Measurements from ENCODE around the gene OR10P1.
"Not testable (repeated sequence)": the region's sequence is repeated elsewhere in the genome, so short reads cannot be mapped to it uniquely, and the experiment has no call there.

Gene OR10P1

GRCh38 chr12:55644591-55644990 lies 7.9 kb downstream of the OR10P1 start:
- no peak for DNase-seq
- in situ Hi-C loops (cut with HindIII; ENCODE audit: low pct_ligation_motif_present, low pct_unique_long_range_greater_than_20kb, low sequenced_read_pairs), result no loop called here

- DNase-seq, result no peak
- in situ Hi-C loops (cut with HindIII; ENCODE audit: low pct_ligation_motif_present, low pct_unique_long_range_greater_than_20kb, low sequenced_read_pairs), result no loop called here
Observed at GRCh38 chr12:55647027-55647426, 10.3 kb downstream of the OR10P1 start.

GRCh38 chr12:55650620-55651298 lies 14.1 kb downstream of the OR10P1 start:
- in situ Hi-C loops (cut with HindIII; ENCODE audit: low pct_ligation_motif_present, low pct_unique_long_range_greater_than_20kb, low sequenced_read_pairs); DNase-seq: not testable (repeated sequence)

- in situ Hi-C loops (cut with HindIII; ENCODE audit: low pct_ligation_motif_present, low pct_unique_long_range_greater_than_20kb, low sequenced_read_pairs), result no loop called here
- no peak for DNase-seq
Observed at GRCh38 chr12:55651299-55651683, 14.6 kb downstream of the OR10P1 start.

- in situ Hi-C loops (cut with HindIII; ENCODE audit: low pct_ligation_motif_present, low pct_unique_long_range_greater_than_20kb, low sequenced_read_pairs), result no loop called here
- DNase-seq, result no peak
Observed at GRCh38 chr12:55652352-55652751, 15.7 kb downstream of the OR10P1 start.

GRCh38 chr12:55653031-55653430 lies 16.3 kb downstream of the OR10P1 start:
- in situ Hi-C loops (cut with HindIII; ENCODE audit: low pct_ligation_motif_present, low pct_unique_long_range_greater_than_20kb, low sequenced_read_pairs), result no loop called here
- DNase-seq, result no peak

DNA sequence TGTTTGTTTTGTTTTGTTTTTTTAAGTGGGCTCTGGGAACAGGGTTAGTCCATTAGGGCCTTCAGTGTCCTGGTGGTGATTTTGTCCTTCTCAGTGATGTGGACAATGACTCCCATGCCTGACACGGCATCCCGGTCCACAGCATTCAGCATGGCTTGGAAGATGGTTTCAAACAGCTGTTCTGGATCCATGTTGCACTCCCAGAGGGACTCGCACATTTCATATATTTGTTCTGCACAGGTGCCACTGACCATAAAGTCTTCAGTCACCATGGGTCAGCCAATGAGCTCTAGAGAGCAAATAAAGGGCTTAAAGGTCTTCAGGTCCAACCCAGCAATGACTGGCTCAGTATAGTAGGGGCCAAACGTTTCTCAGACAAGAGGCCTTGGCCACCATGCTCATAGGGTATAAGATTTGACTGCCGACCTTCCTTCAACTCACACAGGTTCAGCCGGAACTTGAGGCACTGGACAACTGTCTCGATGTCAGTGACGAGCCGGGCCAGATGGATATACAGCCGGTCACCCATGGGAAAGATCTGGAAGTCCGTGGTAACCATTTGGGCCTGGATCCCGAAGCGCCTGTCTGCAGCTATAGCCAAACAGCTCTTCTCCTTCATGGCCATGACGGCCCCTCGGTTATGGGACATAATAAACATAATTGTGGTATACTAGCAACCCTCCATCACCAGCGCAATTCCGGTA lies 18.0 kb downstream of the OR10P1 start:
- in situ Hi-C loops (cut with HindIII; ENCODE audit: low pct_ligation_motif_present, low pct_unique_long_range_greater_than_20kb, low sequenced_read_pairs), result no loop called here
- DNase-seq, result no peak

DNA sequence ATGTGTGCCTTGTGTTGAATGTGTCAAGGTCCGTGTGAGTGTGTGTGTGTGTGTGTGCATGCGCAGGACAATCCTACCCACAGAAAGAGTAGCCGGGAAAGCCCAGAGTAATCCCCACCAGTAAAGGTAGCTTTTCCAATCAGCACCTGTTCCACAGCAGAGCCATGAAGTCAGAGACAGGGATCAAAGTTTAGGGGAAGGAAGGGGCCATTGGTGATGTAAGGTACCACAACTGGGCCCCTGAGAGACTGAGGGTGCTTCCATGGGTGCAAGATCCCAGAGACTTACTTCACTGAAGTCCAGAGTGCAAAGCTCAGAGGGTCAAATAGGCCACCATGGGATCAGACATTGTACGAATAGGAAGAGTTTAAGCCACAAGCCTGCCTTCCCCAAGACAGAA lies 20.5 kb downstream of the OR10P1 start:
- no peak for DNase-seq
- in situ Hi-C loops (cut with HindIII; ENCODE audit: low pct_ligation_motif_present, low pct_unique_long_range_greater_than_20kb, low sequenced_read_pairs), result no loop called here

GRCh38 chr12:55658212-55658611 lies 21.5 kb downstream of the OR10P1 start:
- no peak for DNase-seq
- in situ Hi-C loops (cut with HindIII; ENCODE audit: low pct_ligation_motif_present, low pct_unique_long_range_greater_than_20kb, low sequenced_read_pairs), result no loop called here

DNA sequence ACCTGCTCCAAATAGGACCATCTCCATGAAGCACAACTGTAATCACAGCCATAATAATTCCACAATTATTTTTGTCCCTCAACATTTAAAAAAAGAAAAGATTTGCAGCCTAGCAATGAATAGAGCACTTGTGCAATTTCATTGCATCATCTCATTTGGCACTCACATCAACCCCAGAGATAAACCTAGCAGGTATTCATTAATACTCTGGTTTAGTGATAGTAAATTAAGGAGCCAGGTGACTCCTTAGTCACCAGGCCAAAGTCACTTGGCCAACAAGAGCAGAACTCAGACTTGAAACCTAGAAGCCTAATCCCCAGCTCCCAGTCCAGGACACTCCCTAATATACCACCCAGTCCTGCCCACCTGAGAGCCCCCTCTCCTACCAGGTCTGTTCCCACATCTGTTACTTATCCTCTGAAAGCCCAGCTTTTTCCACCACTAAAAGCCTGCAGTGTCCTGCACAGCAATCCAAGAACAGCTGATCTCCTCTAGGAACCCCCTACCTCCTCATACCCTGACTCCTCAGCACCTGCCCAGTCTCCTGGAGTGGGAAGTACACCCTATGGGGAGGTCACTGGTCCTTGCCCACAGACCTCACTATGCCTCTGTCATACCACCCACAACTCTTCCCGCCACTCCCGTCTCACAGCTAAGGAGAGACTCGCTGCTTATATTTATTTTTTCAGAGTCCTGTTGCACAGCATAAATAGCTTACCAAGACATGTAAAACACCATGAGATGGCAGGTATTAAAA lies 22.1 kb downstream of the OR10P1 start:
- DNase-seq, result no peak
- in situ Hi-C loops (cut with HindIII; ENCODE audit: low pct_ligation_motif_present, low pct_unique_long_range_greater_than_20kb, low sequenced_read_pairs), result no loop called here

DNA sequence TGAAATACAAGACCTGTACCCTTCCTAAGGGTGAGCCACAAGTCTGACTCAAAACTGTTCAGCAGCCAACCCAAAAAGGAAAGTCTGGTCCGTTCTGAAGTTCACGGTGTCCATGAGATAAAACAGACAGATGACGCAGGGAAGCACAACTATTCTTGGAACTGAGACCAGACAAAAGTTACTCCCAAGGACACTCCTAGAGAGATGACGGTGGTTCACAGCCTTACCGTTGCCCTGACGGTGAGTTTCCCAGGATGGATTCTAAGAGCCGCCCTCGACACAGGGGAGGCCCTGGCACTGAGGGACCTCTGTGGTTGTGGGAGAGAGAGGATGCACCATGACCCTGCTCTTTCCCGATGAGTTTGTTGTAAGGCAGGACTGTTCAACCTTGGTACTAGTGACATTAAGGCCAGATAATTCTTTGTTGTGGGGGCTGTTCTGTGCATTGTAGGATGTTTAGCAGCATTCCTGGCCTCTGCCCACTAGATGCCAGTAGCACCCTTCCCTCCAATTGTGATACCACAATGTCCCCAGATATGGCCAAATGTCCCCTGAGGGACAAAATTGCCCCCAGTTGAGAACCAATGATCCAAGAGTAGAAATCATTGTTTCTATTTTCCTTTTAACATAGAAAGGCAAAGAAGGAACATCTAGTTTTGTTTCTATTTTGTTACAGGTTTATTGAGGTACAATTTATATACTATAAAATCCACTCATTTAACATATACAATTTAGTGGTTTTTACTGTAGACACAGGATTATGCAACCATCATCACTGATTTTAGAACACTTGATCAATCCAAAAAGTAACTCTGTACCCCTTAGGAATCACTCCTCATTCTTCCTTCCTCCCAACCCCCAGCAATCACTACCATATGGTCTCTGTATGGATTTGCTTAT lies 23.0 kb downstream of the OR10P1 start:
- in situ Hi-C loops (cut with HindIII; ENCODE audit: low pct_ligation_motif_present, low pct_unique_long_range_greater_than_20kb, low sequenced_read_pairs), result no loop called here
- peak; percentile 43 for DNase-seq

DNA sequence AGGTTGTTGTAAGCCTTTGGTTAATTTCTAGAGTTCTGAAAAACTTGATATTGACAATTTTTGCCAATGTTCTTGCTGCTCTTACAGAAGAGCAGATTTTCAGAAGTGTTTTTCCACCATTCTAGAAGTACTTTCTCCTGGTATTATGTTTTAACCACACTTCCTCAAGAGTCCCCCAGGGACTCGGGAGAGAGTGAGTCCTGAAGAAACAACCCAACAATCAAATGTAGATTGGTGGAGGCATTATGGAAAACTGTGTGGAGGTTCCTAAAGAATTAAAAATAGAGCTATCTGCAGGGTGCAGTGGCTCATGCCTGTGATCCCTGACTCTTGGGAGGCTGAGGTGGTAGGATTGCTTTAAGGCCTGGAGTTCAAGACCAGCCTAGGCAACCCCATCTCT lies 26.7 kb downstream of the OR10P1 start:
- DNase-seq, result no peak
- in situ Hi-C loops (cut with HindIII; ENCODE audit: low pct_ligation_motif_present, low pct_unique_long_range_greater_than_20kb, low sequenced_read_pairs), result no loop called here

- DNase-seq, result no peak
- in situ Hi-C loops (cut with HindIII; ENCODE audit: low pct_ligation_motif_present, low pct_unique_long_range_greater_than_20kb, low sequenced_read_pairs), result no loop called here
Observed at GRCh38 chr12:55664826-55665225, 28.1 kb downstream of the OR10P1 start.

- DNase-seq, result no peak
- in situ Hi-C loops (cut with HindIII; ENCODE audit: low pct_ligation_motif_present, low pct_unique_long_range_greater_than_20kb, low sequenced_read_pairs), result no loop called here
Observed at GRCh38 chr12:55666508-55666907, 29.8 kb downstream of the OR10P1 start.

GRCh38 chr12:55670276-55670675 lies 33.6 kb downstream of the OR10P1 start:
- in situ Hi-C loops (cut with HindIII; ENCODE audit: low pct_ligation_motif_present, low pct_unique_long_range_greater_than_20kb, low sequenced_read_pairs), result no loop called here
- no peak for DNase-seq

DNA sequence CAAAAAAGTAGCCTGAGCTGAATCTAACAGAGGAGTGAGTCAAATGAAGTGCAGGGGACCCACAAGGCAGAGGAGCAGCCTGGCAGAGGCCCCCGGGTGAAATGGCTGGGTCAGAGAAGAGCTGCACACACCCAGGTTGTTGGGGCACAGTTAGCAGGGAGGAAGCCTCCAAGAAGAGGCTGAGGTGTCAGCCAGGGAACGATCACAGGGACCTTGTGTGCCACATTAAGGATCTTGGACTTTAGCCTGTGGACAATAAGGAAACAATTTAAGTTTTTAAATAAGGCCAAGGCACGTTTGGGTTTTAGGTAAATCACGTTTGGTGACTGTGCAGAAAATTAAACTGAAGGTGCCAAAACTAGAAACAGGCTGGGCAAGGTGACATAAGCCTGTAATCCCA lies 35.1 kb downstream of the OR10P1 start:
- DNase-seq, result no peak
- in situ Hi-C loops (cut with HindIII; ENCODE audit: low pct_ligation_motif_present, low pct_unique_long_range_greater_than_20kb, low sequenced_read_pairs), result no loop called here

DNA sequence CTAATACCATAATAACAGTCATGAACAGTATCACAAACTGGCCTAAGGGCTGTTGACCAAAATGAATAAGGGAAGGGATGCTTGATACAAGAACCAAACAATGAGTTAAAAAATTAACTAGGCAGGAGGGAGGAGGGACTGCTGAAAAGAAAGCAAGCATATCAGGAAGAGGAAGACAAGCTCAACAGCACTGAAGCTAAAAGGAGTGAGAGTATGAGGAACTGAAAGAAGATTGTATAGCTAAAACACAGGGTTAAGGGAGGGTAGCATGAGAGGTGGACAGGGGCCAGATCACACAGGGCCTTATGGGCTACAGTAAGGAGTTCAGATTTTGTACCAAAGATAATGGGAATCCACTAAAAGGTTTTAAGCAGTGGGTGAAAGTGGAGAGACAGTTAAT lies 36.9 kb downstream of the OR10P1 start:
- DNase-seq, result no peak
- in situ Hi-C loops (cut with HindIII; ENCODE audit: low pct_ligation_motif_present, low pct_unique_long_range_greater_than_20kb, low sequenced_read_pairs), result no loop called here

GRCh38 chr12:55675666-55676065 lies 39.0 kb downstream of the OR10P1 start:
- in situ Hi-C loops (cut with HindIII; ENCODE audit: low pct_ligation_motif_present, low pct_unique_long_range_greater_than_20kb, low sequenced_read_pairs), result no loop called here
- no peak for DNase-seq

DNA sequence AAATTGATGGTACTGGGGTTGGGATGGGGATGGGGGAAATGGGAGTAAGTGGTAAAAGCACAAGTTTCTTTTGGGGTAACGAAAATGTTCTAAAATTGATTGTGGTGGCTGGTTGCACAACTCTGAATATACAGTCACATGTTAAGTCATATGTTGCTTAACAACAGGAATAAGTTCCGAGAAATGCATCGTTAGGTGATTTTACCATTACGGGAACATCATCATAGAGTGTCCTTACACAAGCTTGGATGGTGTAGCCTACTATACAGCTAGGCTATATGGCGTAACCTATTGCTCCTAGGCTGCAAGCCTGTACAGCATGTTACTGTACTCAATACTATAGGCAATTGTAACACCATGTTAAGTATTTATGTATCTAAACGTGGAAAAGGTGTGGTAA lies 40.0 kb downstream of the OR10P1 start:
- DNase-seq, result no peak
- in situ Hi-C loops (cut with HindIII; ENCODE audit: low pct_ligation_motif_present, low pct_unique_long_range_greater_than_20kb, low sequenced_read_pairs), result no loop called here
